ENCODE results near the gene DRAXIN. TPM values are rescaled to one million over a fixed set of nuclear protein-coding genes. Genes with fewer than 3 reads are reported as not detected.

The DRAXIN gene
- polyA plus RNA-seq, 4 donors, result 0.68 to 1.2 (median 1.2) TPM

DNA sequence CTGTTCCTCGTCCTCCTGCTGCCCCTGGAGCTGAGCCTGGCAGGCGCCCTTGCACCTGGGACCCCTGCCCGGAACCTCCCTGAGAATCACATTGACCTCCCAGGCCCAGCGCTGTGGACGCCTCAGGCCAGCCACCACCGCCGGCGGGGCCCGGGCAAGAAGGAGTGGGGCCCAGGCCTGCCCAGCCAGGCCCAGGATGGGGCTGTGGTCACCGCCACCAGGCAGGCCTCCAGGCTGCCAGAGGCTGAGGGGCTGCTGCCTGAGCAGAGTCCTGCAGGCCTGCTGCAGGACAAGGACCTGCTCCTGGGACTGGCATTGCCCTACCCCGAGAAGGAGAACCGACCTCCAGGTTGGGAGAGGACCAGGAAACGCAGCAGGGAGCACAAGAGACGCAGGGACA is 14.8 kb downstream of the DRAXIN start:
- no peak for DNase-seq (ENCODE audit: low read depth in 4 of 4, low spot score in 2 of 4)

DNA sequence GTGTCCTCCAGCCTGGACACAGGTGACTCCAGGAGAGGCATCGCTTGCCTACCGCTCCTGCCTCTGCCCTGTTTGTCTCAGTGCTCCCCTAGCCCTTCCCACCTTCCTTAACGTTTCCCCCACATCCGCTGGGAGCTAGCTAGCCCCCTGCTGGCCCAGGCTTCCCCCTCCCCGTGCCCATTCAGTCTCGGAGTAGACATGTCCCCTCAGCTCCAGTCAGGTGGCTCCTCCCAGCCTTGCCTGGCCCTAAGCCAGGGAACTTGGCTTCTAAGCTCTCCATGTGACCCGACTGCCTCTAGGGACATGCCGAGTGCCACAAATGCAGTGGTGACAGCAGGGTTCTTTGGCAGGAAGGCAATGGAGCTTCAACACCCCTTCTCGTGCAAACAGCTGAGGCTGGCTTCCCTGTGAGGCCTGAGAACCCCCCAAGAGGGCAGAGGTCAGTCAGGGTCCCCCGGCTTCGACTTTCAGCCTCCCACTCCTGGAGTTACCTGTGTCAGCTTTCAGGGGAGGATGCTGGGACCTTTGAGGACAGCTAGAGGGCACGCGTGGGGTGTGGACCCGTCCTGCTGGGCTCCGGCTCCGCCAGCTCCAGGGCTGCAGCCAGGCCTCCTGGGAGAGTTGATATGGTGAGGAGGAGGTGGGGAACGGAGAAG is 16.2 kb downstream of the DRAXIN start:
- no peak for DNase-seq (ENCODE audit: low read depth in 4 of 4, low spot score in 2 of 4)

DNA sequence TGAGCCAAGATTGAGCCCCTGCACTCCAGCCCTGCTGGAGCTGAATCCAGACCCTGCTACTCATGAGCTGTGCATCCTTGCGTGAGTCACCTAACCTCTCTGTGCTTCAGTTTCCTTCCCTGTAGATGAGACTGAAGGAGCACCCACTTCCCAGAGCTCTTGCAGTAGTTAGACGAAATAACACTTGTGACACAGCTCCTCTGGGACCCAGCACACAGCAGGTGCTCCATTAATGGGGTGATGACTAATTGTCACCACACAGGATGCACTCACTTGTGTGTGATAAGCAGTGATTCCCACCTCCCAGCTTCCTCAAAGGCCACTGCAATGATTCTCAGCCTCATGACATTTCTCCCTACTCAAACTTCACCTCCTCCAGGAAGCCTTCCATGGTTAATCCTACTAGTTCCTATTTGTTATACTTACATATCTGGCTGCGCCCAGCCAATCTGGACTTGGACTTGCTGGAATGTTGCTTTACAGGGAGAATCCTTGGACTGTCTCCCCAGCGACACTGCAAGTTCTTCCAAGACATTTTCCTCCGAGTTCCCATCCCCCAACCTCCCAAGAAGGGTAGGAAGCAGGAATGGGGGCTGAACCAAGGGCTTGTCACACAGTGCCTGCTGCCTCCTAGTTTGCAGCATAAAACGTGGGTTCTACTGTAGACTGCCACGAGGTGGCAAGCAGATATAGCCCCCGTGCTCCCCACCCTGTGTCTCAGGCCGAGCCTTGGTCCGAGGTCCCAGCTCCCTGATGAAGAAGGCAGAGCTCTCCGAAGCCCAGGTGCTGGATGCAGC is 17.2 kb downstream of the DRAXIN start:
- DNase-seq (ENCODE audit: low read depth in 4 of 4, low spot score in 2 of 4), result no peak

GRCh38 chr1:11711490-11711889 is 20.0 kb downstream of the DRAXIN start:
- DNase-seq (ENCODE audit: low read depth in 4 of 4, low spot score in 2 of 4), result no peak

DNA sequence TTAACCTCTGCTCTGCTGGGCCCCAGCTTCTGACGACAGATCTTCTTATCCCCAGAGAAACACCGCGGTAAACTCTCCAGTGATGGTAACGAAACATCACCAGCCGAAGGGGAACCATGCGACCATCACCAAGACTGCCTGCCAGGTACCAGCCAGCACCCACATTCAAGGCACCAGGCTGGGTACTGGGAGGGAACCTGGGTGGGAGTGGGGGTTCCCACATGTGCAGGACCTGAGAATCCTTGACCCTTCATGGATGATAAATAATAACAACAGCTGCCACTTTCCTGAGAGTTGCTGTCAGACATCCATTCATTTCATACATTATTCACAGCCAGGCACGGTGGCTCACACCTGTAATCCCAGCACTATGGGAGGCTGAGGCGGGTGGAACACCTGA is 20.8 kb downstream of the DRAXIN start:
- DNase-seq (ENCODE audit: low read depth in 4 of 4, low spot score in 2 of 4), result no peak

- DNase-seq (ENCODE audit: low read depth in 4 of 4, low spot score in 2 of 4), result no peak
These were observed 21.6 kb downstream of the DRAXIN start for GRCh38 chr1:11713095-11713494.

- no peak for DNase-seq (ENCODE audit: low read depth in 4 of 4, low spot score in 2 of 4)
These were observed 23.5 kb downstream of the DRAXIN start for GRCh38 chr1:11714831-11715575.

DNA sequence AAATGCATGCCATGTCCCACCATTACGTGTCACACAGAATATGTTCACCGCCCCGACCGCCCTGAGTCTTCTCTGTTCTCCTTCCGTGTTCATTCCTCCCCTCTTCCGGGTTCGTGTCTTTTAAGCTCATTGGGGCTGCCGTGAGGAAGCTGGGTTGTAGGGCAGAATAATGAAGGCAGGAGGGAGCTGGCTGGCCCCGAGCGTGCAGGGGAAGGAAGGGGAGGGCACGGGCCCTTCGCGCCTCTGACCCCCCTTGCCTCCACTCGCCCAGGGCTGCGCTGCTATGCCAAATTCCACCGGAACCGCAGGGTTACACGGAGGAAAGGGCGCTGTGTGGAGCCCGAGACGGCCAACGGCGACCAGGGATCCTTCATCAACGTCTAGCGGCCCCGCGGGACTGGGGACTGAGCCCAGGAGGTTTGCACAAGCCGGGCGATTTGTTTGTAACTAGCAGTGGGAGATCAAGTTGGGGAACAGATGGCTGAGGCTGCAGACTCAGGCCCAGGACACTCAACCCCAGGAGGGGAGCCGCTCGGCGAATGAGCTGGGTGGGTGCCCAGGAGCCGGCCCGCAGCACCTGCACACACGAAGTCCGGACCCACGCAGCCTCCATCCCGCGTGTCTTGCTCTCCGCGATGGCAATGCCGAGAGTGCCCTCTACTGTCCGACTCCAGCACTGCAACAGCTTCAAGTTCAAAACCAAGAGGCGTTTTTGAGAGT is 28.0 kb downstream of the DRAXIN start:
- DNase-seq (ENCODE audit: low read depth in 4 of 4, low spot score in 2 of 4), result no peak

- no peak for DNase-seq (ENCODE audit: low read depth in 4 of 4, low spot score in 2 of 4)
These were observed 28.5 kb downstream of the DRAXIN start for GRCh38 chr1:11720033-11720376.

- DNase-seq (ENCODE audit: low read depth in 4 of 4, low spot score in 2 of 4), result no peak
These were observed 29.0 kb downstream of the DRAXIN start for GRCh38 chr1:11720525-11720924.

- DNase-seq (ENCODE audit: low read depth in 4 of 4, low spot score in 2 of 4), result no peak
These were observed 29.8 kb downstream of the DRAXIN start for GRCh38 chr1:11721311-11721710.

DNA sequence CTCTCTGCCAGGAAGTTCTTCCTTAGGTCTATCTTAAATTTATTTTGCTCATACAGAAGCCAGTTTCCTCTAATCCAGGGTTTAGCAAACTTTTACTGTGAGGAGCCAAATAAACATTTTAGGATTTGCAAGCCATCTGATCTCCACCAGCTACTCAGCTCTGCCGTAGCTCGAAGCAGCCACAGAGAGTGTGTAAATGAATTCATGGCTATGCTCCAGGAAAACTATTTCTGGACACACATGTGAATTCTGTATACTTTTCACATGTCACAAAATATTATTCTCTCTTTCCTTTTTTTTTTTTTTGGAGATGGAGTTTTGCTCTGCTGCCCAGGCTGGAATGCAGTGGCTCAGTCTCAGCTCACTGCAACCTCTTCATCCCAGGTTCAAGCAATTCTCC is 31.0 kb downstream of the DRAXIN start:
- DNase-seq (ENCODE audit: low read depth in 4 of 4, low spot score in 2 of 4), result no peak

DNA sequence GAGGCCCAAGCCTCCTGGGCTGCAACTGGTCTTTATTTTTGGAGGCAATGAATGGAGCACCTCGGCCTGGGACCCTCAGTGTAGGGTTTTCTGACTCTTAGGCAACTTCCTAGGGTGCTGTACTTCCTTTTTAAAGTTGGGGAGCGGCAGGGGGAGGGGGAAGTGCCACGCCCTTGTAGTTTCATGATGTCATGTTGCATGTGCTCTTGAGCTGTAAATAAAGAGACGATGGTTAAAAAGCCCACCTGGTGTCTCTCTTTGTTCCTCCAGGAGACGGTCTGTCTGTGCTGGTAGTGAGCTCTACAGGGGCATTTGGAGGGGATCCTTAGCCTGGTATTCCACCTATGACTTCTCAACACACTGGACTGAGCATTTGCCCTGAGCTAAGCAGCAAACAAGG is 34.1 kb downstream of the DRAXIN start:
- no peak for DNase-seq (ENCODE audit: low read depth in 4 of 4, low spot score in 2 of 4)

DNA sequence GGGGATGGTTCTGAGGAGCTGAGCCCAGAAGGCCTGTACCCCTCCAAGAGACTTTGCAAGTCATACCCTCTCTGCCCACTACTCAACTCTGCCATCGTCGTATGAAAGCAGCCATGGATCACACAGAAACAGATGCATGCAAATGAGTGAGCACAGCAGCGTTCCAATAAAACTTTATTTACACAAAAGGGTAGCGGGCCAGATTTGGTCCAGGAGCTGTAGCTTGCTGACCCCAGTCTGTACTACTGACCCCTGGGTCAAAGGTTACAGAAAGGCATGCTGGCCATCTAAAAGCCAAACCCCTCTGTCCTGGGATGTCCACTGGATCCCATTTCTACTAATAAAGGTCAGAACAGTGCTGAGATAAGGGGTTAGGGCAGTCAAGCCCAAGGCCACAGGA is 35.6 kb downstream of the DRAXIN start:
- no peak for DNase-seq (ENCODE audit: low read depth in 4 of 4, low spot score in 2 of 4)

DNA sequence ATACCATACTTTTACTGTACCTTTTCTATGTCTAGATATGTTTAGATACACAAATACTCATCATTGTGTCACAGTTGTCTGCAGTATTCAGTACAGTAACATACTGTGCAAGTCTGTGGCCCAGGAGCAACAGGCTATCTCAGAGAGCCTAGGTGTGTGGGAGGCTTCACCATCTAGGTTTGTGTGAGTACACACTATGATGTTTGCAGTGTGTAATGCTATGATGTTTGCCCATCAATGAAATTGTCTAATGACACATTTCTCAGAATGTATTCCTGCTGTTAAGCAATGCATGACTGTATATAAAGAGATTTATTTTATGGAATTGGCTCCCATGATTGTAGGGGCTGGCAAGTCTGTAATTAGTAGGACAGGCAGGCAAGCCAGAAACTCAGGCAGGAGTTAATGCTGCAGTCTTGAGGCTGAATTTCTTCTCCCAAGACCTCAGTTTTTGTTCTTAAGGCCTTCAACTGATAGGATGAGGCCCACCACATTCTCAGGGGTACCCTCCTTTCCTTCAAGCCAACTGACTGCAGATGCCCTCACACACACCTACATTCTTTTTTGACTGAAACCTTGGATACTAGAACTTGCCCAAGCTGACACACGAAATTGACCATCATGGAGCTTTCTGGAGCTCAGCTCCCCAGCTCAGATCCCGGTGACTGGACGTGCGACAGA is 36.8 kb downstream of the DRAXIN start:
- no peak for DNase-seq (ENCODE audit: low read depth in 4 of 4, low spot score in 2 of 4)

DNA sequence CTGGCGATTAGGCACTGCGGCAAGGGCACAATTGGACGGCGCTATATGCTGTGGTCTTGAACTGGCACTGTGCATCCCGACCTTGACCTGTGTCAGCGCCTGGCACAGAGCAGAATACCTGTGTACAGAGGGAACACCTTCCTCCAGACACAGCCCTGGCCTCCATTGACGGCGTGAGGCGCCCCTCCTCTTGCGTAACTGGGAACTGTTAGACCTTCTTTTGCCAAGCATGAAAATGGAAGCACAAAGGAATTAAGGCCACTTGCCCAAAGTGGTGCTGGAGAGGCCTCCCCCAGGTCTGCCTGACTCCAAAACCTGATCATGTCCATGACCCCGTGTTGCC is 37.6 kb downstream of the DRAXIN start:
- DNase-seq (ENCODE audit: low read depth in 4 of 4, low spot score in 2 of 4), result no peak

GRCh38 chr1:11729498-11730428 is 38.3 kb downstream of the DRAXIN start:
- no peak for DNase-seq (ENCODE audit: low read depth in 4 of 4, low spot score in 2 of 4)

GRCh38 chr1:11730429-11730891 is 39.0 kb downstream of the DRAXIN start:
- DNase-seq (ENCODE audit: low read depth in 4 of 4, low spot score in 2 of 4), result no peak

DNA sequence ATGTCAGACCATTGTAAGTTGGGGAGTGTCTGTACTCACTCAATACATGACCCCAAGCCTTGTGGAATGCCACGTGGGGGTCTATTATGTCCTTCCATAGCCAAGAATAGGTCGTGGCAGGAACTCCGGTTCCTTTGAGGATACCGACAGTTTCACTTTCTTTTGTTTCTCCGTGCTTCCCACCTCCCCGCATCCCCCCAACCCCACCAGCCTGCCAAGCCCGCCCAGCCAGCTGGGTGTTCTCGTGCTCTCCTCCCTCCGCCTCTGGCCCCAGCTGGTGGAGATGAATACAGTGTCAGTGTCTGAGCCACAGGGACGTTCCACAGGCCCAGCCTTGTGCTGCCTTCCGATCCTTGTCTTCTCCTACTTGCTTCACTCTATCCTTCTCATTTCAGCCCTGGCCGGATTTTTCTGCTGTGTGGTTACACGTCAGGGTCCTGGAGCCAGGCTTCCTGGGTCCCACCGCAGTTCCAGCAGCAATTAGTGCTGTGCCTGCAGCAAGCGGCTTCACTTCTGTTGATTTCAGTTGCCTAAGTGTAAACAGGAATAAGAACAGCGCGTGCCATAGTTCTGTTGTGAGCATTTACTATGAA is 40.3 kb downstream of the DRAXIN start:
- no peak for DNase-seq (ENCODE audit: low read depth in 4 of 4, low spot score in 2 of 4)
